ENCODE measurements around the gene GTSE1. TPM values are rescaled to one million over a fixed set of nuclear protein-coding genes. Genes with fewer than 3 reads are reported as not detected.

Gene GTSE1
- total and polyA plus RNA-seq, 2 of the 13 experiments (the other 11 are each of a cell fraction or from before 2014, with no cell fraction given) = 10.7 to 13.5 TPM

DNA sequence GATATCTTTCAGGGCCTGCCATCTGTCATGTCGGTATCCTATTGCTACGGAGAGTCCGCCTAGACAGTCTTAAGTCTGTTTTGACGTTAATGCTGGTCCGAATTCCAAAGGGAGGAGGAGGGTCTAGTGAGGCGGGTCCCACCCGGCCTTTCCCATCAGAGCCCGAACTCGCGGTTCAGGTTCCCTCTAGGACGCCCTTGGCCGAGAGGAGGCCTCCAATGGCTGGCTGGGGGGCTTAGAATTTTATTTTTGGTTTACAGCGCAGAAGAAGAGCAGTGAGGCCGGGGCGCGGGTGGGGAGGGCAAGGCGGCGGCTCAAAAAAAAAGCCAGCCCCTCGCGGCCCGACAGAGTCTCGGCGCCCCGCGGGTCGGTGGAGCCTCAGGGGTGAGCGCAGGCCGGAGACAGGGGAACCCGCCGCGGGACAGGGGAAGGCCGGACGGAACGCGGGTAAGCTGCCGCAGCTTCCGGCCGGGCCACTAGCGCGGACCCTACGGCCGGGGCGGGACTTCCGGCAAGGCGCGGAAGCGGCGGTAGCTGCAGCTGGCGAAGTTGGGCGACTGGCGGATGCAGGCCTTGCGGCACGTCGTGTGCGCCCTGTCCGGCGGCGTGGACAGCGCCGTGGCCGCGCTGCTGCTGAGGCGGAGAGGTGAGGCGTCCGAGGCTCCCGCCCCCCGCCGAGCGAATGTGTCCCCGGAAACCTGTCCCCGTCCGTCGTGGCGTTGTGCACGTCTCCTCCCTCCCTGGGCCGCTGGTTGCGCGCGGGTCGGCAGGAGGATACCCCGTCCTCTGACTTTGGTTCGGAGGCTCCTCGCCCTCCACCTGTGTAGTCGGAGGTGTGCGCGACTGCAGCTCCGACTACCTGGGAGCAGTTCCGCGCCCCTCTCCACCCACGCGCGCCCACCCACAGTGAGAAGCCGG lies 38.8 kb downstream of the GTSE1 start, which contains the start of gene TRMU (continued):
- TF ChIP-seq, protein P1, sequence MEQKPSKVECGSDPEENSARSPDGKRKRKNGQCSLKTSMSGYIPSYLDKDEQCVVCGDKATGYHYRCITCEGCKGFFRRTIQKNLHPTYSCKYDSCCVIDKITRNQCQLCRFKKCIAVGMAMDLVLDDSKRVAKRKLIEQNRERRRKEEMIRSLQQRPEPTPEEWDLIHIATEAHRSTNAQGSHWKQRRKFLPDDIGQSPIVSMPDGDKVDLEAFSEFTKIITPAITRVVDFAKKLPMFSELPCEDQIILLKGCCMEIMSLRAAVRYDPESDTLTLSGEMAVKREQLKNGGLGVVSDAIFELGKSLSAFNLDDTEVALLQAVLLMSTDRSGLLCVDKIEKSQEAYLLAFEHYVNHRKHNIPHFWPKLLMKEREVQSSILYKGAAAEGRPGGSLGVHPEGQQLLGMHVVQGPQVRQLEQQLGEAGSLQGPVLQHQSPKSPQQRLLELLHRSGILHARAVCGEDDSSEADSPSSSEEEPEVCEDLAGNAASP (CRISPR knock-in tag; IDR thresholded peaks at IDR 0.05; ENCODE audit: borderline replicate concordance) = peak; percentile 74
- TF ChIP-seq TEAD3 (CRISPR knock-in tag; optimal IDR thresholded peaks at IDR 0.05; ENCODE audit: borderline replicate concordance) = peak; percentile 80
- peak; percentile 67; the same call in 1 of the 2 replicates for TF ChIP-seq POLR2AphosphoS5 (IDR thresholded peaks at IDR 0.05; ENCODE audit: low read depth, low read length)
- no peak for TF ChIP-seq SRSF1 (optimal IDR thresholded peaks at IDR 0.05; ENCODE audit: low read depth, low read length)
- TF ChIP-seq HES4 (CRISPR knock-in tag; IDR thresholded peaks at IDR 0.05; ENCODE audit: borderline replicate concordance) = peak; percentile 92
- peak; percentile 97 for TF ChIP-seq SP2 (CRISPR knock-in tag; IDR thresholded peaks at IDR 0.05)
- no peak for TF ChIP-seq TBX3 (IDR thresholded peaks at IDR 0.05; ENCODE audit: borderline replicate concordance)
- no peak for TF ChIP-seq ARID2 (CRISPR knock-in tag; IDR thresholded peaks at IDR 0.05; ENCODE audit: borderline replicate concordance)
- TF ChIP-seq, protein P2, sequence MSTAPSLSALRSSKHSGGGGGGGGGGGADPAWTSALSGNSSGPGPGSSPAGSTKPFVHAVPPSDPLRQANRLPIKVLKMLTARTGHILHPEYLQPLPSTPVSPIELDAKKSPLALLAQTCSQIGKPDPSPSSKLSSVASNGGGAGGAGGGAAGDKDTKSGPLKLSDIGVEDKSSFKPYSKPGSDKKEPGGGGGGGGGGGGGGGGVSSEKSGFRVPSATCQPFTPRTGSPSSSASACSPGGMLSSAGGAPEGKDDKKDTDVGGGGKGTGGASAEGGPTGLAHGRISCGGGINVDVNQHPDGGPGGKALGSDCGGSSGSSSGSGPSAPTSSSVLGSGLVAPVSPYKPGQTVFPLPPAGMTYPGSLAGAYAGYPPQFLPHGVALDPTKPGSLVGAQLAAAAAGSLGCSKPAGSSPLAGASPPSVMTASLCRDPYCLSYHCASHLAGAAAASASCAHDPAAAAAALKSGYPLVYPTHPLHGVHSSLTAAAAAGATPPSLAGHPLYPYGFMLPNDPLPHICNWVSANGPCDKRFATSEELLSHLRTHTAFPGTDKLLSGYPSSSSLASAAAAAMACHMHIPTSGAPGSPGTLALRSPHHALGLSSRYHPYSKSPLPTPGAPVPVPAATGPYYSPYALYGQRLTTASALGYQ (CRISPR knock-in tag; IDR thresholded peaks at IDR 0.05) = peak; percentile 80
- TF ChIP-seq, protein P3, sequence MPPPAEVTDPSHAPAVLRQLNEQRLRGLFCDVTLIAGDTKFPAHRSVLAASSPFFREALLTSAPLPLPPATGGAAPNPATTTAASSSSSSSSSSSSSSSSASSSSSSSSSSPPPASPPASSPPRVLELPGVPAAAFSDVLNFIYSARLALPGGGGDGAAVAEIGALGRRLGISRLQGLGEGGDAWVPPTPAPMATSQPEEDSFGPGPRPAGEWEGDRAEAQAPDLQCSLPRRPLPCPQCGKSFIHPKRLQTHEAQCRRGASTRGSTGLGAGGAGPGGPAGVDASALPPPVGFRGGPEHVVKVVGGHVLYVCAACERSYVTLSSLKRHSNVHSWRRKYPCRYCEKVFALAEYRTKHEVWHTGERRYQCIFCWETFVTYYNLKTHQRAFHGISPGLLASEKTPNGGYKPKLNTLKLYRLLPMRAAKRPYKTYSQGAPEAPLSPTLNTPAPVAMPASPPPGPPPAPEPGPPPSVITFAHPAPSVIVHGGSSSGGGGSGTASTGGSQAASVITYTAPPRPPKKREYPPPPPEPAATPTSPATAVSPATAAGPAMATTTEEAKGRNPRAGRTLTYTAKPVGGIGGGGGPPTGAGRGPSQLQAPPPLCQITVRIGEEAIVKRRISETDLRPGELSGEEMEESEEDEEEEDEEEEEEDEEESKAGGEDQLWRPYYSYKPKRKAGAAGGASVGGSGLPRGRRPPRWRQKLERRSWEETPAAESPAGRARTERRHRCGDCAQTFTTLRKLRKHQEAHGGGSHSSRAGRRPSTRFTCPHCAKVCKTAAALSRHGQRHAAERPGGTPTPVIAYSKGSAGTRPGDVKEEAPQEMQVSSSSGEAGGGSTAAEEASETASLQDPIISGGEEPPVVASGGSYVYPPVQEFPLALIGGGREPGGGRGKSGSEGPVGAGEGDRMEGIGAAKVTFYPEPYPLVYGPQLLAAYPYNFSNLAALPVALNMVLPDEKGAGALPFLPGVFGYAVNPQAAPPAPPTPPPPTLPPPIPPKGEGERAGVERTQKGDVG (CRISPR knock-in tag; IDR thresholded peaks at IDR 0.05; ENCODE audit: borderline replicate concordance) = no peak
- no peak for TF ChIP-seq CREB1 (IDR thresholded peaks at IDR 0.05)
- no peak for TF ChIP-seq CREB1 (CRISPR knock-in tag; IDR thresholded peaks at IDR 0.05)
- TF ChIP-seq, protein P4, sequence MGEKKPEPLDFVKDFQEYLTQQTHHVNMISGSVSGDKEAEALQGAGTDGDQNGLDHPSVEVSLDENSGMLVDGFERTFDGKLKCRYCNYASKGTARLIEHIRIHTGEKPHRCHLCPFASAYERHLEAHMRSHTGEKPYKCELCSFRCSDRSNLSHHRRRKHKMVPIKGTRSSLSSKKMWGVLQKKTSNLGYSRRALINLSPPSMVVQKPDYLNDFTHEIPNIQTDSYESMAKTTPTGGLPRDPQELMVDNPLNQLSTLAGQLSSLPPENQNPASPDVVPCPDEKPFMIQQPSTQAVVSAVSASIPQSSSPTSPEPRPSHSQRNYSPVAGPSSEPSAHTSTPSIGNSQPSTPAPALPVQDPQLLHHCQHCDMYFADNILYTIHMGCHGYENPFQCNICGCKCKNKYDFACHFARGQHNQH (CRISPR knock-in tag; IDR thresholded peaks at IDR 0.05) = no peak
- TF ChIP-seq TAF1 (CRISPR knock-in tag; IDR thresholded peaks at IDR 0.05) = peak; percentile 95
- TF ChIP-seq, protein P5, sequence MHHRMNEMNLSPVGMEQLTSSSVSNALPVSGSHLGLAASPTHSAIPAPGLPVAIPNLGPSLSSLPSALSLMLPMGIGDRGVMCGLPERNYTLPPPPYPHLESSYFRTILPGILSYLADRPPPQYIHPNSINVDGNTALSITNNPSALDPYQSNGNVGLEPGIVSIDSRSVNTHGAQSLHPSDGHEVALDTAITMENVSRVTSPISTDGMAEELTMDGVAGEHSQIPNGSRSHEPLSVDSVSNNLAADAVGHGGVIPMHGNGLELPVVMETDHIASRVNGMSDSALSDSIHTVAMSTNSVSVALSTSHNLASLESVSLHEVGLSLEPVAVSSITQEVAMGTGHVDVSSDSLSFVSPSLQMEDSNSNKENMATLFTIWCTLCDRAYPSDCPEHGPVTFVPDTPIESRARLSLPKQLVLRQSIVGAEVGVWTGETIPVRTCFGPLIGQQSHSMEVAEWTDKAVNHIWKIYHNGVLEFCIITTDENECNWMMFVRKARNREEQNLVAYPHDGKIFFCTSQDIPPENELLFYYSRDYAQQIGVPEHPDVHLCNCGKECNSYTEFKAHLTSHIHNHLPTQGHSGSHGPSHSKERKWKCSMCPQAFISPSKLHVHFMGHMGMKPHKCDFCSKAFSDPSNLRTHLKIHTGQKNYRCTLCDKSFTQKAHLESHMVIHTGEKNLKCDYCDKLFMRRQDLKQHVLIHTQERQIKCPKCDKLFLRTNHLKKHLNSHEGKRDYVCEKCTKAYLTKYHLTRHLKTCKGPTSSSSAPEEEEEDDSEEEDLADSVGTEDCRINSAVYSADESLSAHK (CRISPR knock-in tag; IDR thresholded peaks at IDR 0.05; ENCODE audit: borderline replicate concordance) = 0 out of 2 replicates have a peak, but pooled peaks have one; percentile 61
- TF ChIP-seq DPF2 (CRISPR knock-in tag; IDR thresholded peaks at IDR 0.05; ENCODE audit: borderline replicate concordance, low read depth) = no peak
- TF ChIP-seq ZNF460 (CRISPR knock-in tag; IDR thresholded peaks at IDR 0.05; ENCODE audit: borderline replicate concordance) = no peak
- peak; percentile 92 for TF ChIP-seq ZNF331 (CRISPR knock-in tag; IDR thresholded peaks at IDR 0.05)

Data from HepG2 (cell line).